Parathyroid adenoma (tissue), 2 donors: Measurements from ENCODE around the gene ADARB2.

Source experiments
- H2AFZ ChIP-seq: fragments of 300-600 bp; sonication (generic); one replicate; pipeline ENCODE4 v1.7.0; 2017; ENCODE audit warnings: antibody characterized with exemption, mild to moderate bottlenecking
- H3K27ac ChIP-seq: fragments of 300-600 bp; sonication (generic); one replicate; pipeline ENCODE4 v1.7.0; 2017
- H3K27me3 ChIP-seq: fragments of 300-600 bp; sonication (generic); one replicate; pipeline ENCODE4 v1.7.0; 2017; ENCODE audit warnings: low read length; ENCODE audit not compliant: control insufficient read depth, insufficient read depth
- H3K36me3 ChIP-seq: fragments of 300-600 bp; sonication (generic); one replicate; pipeline ENCODE4 v1.7.0; 2017; ENCODE audit warnings: low read length; ENCODE audit not compliant: control insufficient read depth, insufficient read depth
- H3K4me1 ChIP-seq: fragments of 300-600 bp; sonication (generic); one replicate; pipeline ENCODE4 v1.7.0; 2017; ENCODE audit warnings: control low read depth
- H3K4me2 ChIP-seq: fragments of 300-600 bp; sonication (generic); one replicate; pipeline ENCODE4 v1.7.0; 2017; ENCODE audit warnings: low read length
- H3K4me3 ChIP-seq: fragments of 300-600 bp; sonication (generic); one replicate; pipeline ENCODE4 v1.7.0; 2017; ENCODE audit warnings: low read depth, low read length
- H3K79me2 ChIP-seq: fragments of 300-600 bp; sonication (generic); one replicate; pipeline ENCODE4 v1.7.0; 2017; ENCODE audit warnings: control low read depth
- H3K9ac ChIP-seq: fragments of 300-600 bp; sonication (generic); one replicate; pipeline ENCODE4 v1.7.0; 2017; ENCODE audit warnings: mild to moderate bottlenecking
- H3K9me3 ChIP-seq: fragments of 300-600 bp; sonication (generic); one replicate; pipeline ENCODE4 v1.7.0; 2017; ENCODE audit warnings: low read length; ENCODE audit not compliant: control insufficient read depth
- TF ChIP-seq, protein P1 (sequence below): fragments of 300-600 bp; sonication (generic); IDR thresholded peaks from one replicate; pipeline ENCODE4 v1.7.0; 2017; ENCODE audit warnings: antibody characterized with exemption, mild to moderate bottlenecking
- donor health status: primary hyperparathyroidism.

ADARB2 gene

DNA sequence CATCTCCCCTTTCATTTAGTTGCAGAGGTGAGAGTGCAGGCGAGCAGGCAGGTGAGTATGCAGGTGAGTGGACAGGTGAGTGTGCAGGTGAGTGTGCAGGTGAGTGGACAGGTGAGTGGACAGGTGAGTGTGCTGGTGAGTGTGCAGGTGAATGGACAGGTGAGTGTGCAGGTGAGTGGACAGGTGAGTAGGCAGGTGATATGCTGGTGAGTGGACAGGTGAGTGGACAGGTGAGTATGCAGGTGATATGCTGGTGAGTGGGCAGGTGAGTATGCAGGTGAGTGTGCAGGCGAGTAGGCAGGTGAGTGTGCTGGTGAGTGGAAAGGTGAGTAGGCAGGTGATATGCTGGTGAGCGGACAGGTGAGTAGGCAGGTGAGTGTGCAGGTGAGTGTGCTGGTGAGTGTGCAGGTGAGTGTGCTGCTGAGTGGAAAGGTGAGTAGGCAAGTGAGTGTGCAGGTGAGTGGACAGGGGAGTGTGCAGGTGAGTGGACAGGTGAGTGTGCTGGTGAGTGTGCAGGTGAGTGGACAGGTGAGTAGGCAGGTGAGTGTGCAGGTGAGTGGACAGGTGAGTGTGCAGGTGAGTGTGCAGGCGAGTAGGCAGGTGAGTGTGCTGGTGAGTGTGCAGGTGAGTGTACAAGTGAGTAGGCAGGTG is 165.6 kb downstream of the ADARB2 start:
- Histone ChIP-seq H3K4me2 (no peak overlapping the region), H3K9ac (no peak overlapping the region), H3K4me1 (peaks cover 30% of the 10 kb centered on the region), H3K36me3 (no peaks in the 10 kb centered on the region), H3K27me3 (no peaks in the 10 kb centered on the region), H3K9me3 (no peaks in the 10 kb centered on the region), H3K27ac (no peak overlapping the region), H3K79me2 (no peaks in the 10 kb centered on the region), H3K4me3 (no peak overlapping the region), H2AFZ (no peak overlapping the region)
- TF ChIP-seq, protein P1, sequence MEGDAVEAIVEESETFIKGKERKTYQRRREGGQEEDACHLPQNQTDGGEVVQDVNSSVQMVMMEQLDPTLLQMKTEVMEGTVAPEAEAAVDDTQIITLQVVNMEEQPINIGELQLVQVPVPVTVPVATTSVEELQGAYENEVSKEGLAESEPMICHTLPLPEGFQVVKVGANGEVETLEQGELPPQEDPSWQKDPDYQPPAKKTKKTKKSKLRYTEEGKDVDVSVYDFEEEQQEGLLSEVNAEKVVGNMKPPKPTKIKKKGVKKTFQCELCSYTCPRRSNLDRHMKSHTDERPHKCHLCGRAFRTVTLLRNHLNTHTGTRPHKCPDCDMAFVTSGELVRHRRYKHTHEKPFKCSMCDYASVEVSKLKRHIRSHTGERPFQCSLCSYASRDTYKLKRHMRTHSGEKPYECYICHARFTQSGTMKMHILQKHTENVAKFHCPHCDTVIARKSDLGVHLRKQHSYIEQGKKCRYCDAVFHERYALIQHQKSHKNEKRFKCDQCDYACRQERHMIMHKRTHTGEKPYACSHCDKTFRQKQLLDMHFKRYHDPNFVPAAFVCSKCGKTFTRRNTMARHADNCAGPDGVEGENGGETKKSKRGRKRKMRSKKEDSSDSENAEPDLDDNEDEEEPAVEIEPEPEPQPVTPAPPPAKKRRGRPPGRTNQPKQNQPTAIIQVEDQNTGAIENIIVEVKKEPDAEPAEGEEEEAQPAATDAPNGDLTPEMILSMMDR = no peak

DNA sequence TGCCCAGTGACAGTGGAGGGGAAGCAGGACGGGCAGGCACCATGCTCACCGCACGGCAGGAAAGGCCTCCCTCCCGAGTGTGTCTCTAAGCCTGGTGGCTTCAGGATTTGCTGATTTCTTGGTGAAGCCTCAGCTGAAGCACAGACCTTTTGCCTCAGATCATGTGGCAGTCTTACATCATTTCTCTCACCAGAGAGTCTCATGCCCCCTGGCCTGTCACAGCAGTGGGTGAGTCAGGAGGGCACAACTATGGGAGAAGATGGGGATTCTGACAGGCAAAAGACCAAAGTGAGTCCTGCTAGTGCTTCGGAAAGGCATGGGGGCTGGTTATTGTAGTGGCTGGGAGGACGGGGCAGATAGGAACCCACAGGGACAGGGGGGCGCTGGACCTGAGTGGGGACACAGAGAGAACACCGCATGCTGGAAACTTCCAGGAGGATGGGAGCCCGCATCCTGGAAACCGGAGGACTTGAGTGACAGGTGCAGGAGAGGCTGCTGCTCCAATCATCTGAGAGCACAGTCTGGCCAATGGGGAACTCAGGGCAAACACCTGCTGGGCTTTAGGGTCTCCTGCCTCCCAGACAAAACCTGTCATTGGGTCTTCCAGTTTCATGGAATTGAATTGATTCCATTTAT is 166.8 kb downstream of the ADARB2 start:
- Histone ChIP-seq H3K36me3 (no peaks in the 10 kb centered on the region), H3K9ac (no peak overlapping the region), H3K27me3 (no peaks in the 10 kb centered on the region), H3K4me2 (no peak overlapping the region), H3K27ac (no peak overlapping the region), H3K4me3 (no peak overlapping the region), H3K79me2 (no peaks in the 10 kb centered on the region), H2AFZ (peak overlapping the region; percentile 39), H3K9me3 (no peaks in the 10 kb centered on the region), H3K4me1 (peaks cover 30% of the 10 kb centered on the region)
- TF ChIP-seq, protein P1 = no peak

DNA sequence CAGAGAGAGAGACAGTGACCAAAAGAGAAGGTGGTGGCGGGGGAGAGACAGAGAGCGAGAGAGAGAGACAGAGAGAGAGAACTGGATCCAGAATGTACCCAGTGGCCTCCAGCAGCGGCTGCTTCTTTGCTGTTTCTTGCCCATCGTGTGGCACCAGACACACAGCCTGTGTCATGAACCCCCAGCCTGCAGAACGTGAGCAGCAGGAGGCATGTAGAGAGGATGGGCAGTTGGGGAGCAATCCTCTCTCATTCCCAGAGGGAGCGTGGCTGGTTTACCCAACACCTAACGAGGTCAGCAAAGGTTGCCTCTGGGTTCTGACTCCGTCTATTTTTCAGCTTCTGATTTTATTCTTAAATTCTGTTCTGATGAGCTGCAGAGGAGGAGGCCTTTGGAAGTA is 168.1 kb downstream of the ADARB2 start:
- Histone ChIP-seq H3K9me3 (no peaks in the 10 kb centered on the region), H3K4me1 (peaks cover 30% of the 10 kb centered on the region), H3K27ac (no peak overlapping the region), H3K4me3 (no peak overlapping the region), H3K27me3 (no peaks in the 10 kb centered on the region), H3K36me3 (no peaks in the 10 kb centered on the region), H3K9ac (no peak overlapping the region), H3K4me2 (no peak overlapping the region), H2AFZ (no peak overlapping the region), H3K79me2 (no peaks in the 10 kb centered on the region)
- TF ChIP-seq, protein P1 = no peak

DNA sequence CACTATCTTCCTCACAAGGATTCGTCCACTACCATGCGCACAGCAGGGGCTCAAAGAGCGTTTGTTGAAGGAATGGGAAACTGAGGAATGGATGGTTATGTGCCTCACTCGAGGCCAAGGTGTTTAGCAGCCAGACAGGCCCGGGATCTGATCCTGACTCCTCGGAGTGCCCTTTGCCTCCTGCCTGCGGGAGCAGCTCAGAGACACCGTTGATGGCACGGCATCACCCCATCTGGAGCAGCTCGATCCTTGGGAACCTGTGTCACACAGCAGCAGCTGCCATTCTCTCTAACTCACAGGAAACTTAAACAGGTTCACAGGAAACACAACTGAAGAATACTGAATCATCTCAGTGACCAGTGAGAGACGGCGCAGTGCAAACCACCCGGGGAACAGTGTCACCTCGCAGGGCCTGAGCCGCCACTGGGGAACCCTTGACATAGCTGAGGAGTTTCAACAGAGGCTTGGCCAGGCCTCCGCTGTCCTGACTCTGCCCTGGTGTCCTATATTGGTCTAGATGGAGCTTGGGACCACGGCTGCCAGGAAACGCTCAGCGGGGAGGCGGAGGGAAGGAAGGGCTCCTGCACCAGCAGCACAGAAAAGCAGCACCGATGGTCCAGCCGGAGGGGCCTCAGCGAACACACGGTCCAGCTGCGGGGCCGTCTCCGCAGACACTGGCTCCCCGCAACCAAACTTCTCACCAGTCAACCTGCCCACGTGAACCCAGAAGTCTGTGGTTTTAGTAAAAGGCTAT is 169.4 kb downstream of the ADARB2 start:
- Histone ChIP-seq H3K4me1 (peaks cover 26% of the 10 kb centered on the region), H3K4me2 (no peak overlapping the region), H2AFZ (no peak overlapping the region), H3K79me2 (no peaks in the 10 kb centered on the region), H3K27me3 (no peaks in the 10 kb centered on the region), H3K27ac (no peak overlapping the region), H3K9ac (no peak overlapping the region), H3K36me3 (no peaks in the 10 kb centered on the region), H3K4me3 (no peak overlapping the region), H3K9me3 (no peaks in the 10 kb centered on the region)
- TF ChIP-seq, protein P1 = no peak
